Fibroblast of mammary gland (primary cell): ENCODE measurements around the gene COL4A5.
A peak's percentile ranks its signal among the peaks of the same experiment; 100 is the strongest.

Experiments
- DNase-seq: peaks from one replicate; pipeline ENCODE4 v3.0.0-alpha.2; 2010; ENCODE audit warnings: low read depth
- H3K4me3 ChIP-seq: 2 replicates; pipeline ENCODE4 v1.5.1; 2011; ENCODE audit warnings: low read depth, mild to moderate bottlenecking, low read length, moderate library complexity; ENCODE audit not compliant: control insufficient read depth
- CTCF ChIP-seq: conservative IDR thresholded peaks from 2 replicates; pipeline ENCODE4 v1.5.1; 2011; ENCODE audit warnings: low read depth, low read length, inconsistent platforms; ENCODE audit not compliant: control insufficient read depth, insufficient read depth

Gene COL4A5

GRCh38 chrX:108435261-108435660 is 4.4 kb upstream of the COL4A5 start:
- H3K4me3 ChIP-seq = no peak overlapping the region
- TF ChIP-seq CTCF = no peak
- no peak for DNase-seq

- TF ChIP-seq CTCF = no peak
- no peak for DNase-seq
- peak overlapping the region; percentile 26 for H3K4me3 ChIP-seq
These were observed 2.1 kb upstream of the COL4A5 start for GRCh38 chrX:108437349-108438109.

DNA sequence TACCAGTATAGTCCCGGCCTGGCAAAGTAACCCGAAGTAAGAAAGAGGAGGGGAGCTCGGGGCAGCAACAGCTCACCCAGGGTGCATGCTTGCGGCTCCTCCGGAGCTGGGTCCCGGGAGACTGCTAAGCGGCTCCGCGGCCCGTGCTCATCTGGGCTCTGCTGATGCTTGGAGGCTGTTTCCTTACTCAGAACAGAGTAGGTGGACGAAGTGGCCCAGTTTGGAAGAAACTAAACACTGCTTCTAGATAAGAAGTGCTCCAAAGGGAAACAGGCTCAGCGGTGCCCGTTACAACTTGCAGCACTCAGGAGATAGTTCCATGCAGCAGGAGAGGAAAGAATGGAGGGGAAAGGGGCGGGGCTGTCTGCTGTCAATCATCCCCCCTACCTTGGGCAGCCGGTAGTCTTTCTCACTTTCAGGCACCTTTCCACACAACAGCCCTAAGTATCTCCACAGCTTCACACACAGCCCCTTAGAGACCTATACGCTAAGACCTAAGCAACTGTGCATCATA is 1.5 kb upstream of the COL4A5 start, which contains the start of gene COL4A6:
Gene COL4A6 (minus strand): TSS at position 313 of the 514 bp plus-strand sequence. CDS start 226 bp downstream, at position 87.
- no peak for TF ChIP-seq CTCF
- no peak for DNase-seq
- peak within 1 kb of the TSS; percentile 61 for H3K4me3 ChIP-seq

DNA sequence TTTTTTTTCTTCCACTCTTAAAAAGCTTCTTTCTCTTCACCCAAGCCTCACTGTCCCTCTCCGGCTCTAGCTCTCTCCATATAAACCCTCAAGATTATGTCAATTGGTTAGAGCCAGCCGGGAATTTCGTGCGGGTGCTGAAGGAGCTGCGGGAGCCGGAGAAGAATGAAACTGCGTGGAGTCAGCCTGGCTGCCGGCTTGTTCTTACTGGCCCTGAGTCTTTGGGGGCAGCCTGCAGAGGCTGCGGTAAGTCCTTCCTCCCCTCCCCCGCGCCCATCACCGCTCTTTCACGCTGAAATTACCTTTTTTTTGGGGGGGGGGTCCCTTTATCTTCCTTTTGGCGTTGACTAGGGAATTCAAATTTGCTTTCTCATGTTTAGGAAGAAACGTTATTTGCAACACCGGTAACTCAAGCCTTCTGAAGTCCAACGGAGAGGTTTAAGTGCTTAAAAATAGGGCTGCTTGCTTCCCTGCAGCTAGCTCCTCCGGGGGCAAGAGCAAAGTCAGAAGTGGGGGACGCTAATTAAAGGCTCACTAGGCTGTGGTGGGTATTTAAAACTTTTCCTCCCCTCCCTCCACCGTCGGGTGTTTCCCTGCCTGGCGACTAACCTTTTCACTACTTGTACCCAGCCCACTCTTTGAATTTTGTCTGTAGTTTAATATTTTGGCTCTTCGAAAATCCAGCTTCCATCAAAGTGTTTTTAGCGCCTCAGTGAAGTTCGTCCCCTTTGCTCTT is 491 bp downstream of the COL4A5 start:
- peak overlapping the region; percentile 61 for H3K4me3 ChIP-seq
- no peak for TF ChIP-seq CTCF
- DNase-seq = peak; percentile 23

DNA sequence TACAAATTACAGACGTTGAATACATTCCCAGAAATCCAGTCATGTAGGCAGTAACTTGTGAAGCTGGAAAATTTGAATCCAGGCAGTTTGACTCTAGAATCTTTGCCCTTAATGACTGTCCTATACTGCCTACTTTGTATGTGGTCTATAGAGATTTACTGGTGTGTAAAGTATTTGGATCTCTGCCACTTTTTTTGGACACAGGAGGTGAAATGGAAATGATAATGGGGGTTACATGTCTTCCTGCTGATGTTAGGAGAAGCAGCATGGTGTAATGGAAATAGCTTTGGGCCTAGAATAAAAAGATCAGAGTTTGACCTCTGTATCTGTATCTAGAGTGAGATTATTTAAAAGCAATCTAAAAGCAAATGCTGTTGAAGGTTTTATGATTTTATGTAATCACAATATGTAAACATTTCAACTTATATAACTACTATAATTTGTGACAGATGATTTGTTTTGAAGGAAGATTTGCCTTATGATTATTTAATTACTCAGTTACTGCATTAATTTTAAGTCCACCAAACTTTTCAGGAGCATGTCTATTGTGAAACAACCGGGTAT is 3.3 kb downstream of the COL4A5 start:
- no peak for DNase-seq
- H3K4me3 ChIP-seq = no peak overlapping the region
- no peak for TF ChIP-seq CTCF

GRCh38 chrX:108447303-108447702 is 7.7 kb downstream of the COL4A5 start:
- TF ChIP-seq CTCF = no peak
- peak; percentile 51 for DNase-seq
- H3K4me3 ChIP-seq = no peak overlapping the region
